Frontal cortex (tissue), 4 donors: ENCODE results near the gene PDZK1IP1. TPM values are rescaled to one million over a fixed set of nuclear protein-coding genes. Genes with fewer than 3 reads are reported as not detected.
"Not testable (repeated sequence)": the region's sequence is repeated elsewhere in the genome, so short reads cannot be mapped to it uniquely, and the experiment has no call there.

Experiments used
- DNase-seq, 2 donors: peaks; one replicate each; pipeline ENCODE4 v3.0.0; 2012; ENCODE audit warnings: low spot score in 2 of 2
- FAIRE-seq: peaks from 2 replicates; lab custom pipeline; 2012; peaks lifted over from hg19 to GRCh38; lab: Jason Lieb, UNC
- total RNA-seq: library from RNA; depleted of rRNA; stranded (reverse); fragments of >200 nt; gene quantifications from one replicate; pipeline ENCODE4 v1.2.3, GENCODE V29; 2014
- donor health status: control.
- donor health status: control.
- donor health status: control.

The PDZK1IP1 gene
- total RNA-seq, 1 donor from 2014 or later = not detected

GRCh38 chr1:47203504-47203903 is 13.7 kb upstream of the PDZK1IP1 start:
- not testable (repeated sequence) for FAIRE-seq, DNase-seq

GRCh38 chr1:47201179-47201578 is 11.3 kb upstream of the PDZK1IP1 start:
- no peak for DNase-seq

GRCh38 chr1:47198214-47198613 is 8.4 kb upstream of the PDZK1IP1 start:
- no peak for FAIRE-seq
- DNase-seq = no peak

More at GRCh38 chr1:47201179-47201578, 11.3 kb upstream of the PDZK1IP1 start:
- no peak for FAIRE-seq

- no peak for DNase-seq
- no peak for FAIRE-seq
Measured at GRCh38 chr1:47196622-47197021, 6.8 kb upstream of the PDZK1IP1 start.

GRCh38 chr1:47195981-47196380 is 6.1 kb upstream of the PDZK1IP1 start:
- not testable (repeated sequence) for DNase-seq, FAIRE-seq

GRCh38 chr1:47194311-47194710 is 4.5 kb upstream of the PDZK1IP1 start:
- no peak for FAIRE-seq
- DNase-seq = no peak

- not testable (repeated sequence) for FAIRE-seq, DNase-seq
Measured at GRCh38 chr1:47193496-47193895, 3.7 kb upstream of the PDZK1IP1 start.

GRCh38 chr1:47192458-47193384 is 2.9 kb upstream of the PDZK1IP1 start:
- DNase-seq (peak; percentile 31 to 74), FAIRE-seq (no peak)

- no peak for DNase-seq
- FAIRE-seq = no peak
Measured at GRCh38 chr1:47191940-47192457, 2.2 kb upstream of the PDZK1IP1 start.

- no peak for DNase-seq
- no peak for FAIRE-seq
Measured at GRCh38 chr1:47190857-47191256, 1.0 kb upstream of the PDZK1IP1 start.

GRCh38 chr1:47190509-47190855 is 646 bp upstream of the PDZK1IP1 start:
- no peak for FAIRE-seq
- DNase-seq = no peak

GRCh38 chr1:47188791-47189785 is 748 bp downstream of the PDZK1IP1 start:
- no peak for FAIRE-seq
- DNase-seq = no peak

GRCh38 chr1:47187926-47188250 is 1.9 kb downstream of the PDZK1IP1 start:
- no peak for DNase-seq
- no peak for FAIRE-seq

- FAIRE-seq (no peak), DNase-seq (no peak)
Measured at GRCh38 chr1:47187231-47187925, 2.5 kb downstream of the PDZK1IP1 start.

- FAIRE-seq (no peak), DNase-seq (no peak)
Measured at GRCh38 chr1:47186267-47187185, 3.3 kb downstream of the PDZK1IP1 start.

- FAIRE-seq (no peak), DNase-seq (no peak)
Measured at GRCh38 chr1:47184822-47185677, 4.8 kb downstream of the PDZK1IP1 start.

- DNase-seq = no peak
- FAIRE-seq = no peak
Measured at GRCh38 chr1:47184090-47184821, 5.6 kb downstream of the PDZK1IP1 start.
